HG03558 (cell line): ENCODE data around the gene OPRM1.
"Not testable (repeated sequence)": the region's sequence is repeated elsewhere in the genome, so short reads cannot be mapped to it uniquely, and the experiment has no call there.

Experiments
- ATAC-seq: cut with Tn5 transposase; IDR thresholded peaks from one replicate; pipeline ENCODE4 v1.9.1; 2021; ENCODE audit warnings: moderate number of reproducible peaks; ENCODE audit not compliant: unreplicated experiment; ENCODE audit errors: extremely low read depth

The OPRM1 gene

DNA sequence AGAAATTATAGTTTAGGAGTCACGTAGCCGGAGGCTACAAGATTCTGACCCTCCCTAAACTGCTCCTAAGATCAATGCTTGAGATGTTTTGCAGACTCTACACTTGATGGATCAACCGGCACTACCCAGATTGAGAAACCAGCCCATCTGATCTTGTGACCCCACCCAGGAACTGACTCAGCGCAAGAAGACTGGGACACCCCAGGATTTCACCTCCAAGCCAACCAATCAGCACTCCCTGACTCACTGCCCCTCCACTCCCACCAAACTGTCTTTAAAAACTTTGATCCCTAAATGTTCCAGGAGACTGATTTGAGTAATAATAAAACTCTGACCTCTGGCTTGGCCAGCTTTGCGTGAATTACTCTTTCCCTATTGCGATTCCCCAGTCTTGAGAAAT lies 99.8 kb downstream of the OPRM1 start:
- ATAC-seq = no peak

DNA sequence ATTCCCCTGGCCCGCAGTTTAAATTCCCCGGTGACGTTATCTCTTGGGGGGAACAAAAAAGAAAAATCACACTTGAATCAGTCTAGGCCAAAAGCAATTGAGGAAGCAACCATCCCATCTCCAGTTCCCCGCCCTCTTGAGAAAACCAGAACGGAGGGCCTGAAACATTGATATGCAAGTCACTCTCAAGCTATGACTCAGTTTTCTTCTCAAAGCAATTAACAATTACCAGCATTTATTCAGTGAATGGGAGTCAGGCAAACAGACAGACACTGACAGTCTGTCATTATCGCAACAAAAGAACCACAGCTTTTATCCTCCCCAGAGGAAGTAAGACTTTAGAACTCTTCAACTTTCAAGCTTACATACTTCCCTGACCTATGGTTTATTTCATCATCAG lies 100.9 kb downstream of the OPRM1 start:
- no peak for ATAC-seq

DNA sequence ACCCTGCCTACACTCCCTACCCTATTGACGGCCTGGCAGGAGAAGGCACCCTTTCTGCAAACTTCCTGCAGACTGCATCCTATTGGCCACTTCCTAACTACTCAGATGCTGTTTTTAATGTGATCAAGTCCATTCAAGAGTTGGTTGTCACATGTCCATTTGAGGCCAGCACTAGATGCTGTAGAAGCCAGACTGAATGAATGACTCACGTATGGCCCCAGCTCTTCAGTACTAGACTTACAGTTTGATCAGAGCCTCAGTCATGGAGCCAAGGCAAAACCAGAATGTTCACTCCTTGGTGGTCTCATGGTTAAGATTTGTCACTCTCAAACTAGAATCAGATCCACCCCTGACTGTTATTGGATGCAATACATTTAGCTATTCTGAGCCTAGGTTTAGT lies 101.7 kb downstream of the OPRM1 start:
- ATAC-seq = no peak

DNA sequence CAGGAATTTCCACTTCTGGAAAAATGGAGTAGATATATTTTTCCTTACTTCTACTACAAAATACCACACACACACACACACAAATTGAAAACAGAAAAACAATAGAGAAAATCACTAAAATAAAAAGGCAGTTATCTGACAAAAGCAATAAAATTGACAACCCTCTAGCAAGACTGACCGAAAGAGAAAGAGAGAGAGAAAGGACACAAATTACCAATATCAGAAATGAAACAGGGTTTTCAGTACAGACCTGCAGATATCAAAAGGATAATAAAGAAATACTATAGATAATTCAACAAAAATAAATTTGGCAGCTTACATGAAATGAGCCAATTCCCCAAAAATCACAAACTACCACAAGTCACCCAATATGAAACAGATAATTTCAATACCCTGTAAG lies 104.7 kb downstream of the OPRM1 start:
- no peak for ATAC-seq

DNA sequence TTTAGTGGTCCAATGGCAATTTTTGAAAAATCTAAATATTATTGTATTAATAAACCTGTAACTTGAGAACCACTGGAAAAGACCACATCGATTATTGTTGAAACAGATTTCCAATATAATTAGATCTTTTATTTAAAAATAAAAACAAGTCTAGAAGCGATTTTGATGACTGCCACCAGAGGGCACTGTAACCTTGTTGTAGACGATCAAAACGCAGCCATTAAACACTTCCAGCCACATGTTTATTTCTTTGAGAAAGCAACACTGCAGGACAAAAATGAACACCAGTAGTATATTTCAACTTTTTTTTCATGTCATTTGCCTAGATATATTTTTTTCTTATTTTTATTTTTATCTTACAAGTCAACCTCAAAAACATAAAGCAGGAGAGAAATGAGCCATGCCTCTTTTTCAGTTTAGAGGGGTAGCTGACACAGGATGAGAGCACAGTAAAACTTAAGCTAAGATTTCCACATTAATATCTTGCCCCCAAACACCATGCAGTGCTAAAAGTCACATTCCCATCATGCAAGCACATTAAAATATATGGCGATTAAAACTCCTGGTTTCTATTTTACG lies 115.4 kb downstream of the OPRM1 start:
- no peak for ATAC-seq

DNA sequence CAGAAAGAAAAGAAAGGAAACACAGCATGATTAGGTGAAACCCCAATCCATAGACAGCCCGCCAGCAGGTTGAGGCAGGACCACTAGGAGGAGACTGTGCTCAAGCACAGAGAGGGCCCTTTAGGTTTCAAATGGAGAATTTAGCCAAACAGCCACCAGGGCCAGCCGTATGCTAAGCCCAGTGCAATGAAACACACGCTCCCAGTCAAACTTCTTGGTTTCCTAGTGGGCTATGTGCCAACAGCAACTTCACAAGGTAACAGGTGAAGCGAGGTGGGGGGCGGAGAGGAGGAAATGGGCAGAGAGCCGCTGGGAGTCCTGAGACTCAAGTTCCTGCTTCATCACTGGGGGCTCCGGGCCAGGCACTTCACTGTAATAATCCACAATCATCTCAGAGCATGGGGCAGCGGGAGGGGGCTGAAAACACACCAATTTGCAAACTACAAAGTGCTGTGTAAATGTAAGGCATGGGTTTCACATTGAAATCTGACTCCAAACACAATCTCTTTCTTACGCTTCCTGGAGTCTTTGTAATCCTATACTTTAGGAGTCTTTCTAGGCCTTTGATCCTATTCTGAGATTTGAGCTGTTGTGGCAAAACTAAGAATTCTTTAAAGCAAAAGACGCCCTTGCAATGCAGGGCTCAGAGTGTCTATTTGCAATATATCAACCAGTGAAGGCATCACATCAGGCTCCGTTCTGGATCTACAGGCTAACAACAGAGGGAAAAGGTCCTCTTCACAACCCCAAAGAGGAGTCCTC lies 117.3 kb downstream of the OPRM1 start:
- peak; percentile 62 for ATAC-seq

DNA sequence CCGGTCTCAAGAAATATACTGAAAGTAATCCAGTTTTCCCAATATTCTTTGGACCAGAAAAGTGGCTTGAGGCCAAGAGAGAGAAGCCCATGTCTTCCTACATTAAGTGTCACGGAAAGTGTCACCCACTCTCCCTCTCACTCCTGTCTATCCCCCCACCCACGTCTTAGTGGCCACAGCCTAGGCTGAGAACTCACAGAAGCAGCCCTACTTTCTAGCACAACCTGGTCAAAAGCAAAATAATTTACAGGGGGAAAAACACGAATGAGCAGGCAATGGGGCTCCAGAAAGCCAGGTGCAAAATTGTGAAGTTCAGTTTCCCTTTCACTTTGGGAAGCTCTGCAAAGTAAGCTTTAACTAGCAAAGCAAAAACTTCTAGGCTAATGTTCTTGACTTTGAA lies 118.0 kb downstream of the OPRM1 start:
- no peak for ATAC-seq

DNA sequence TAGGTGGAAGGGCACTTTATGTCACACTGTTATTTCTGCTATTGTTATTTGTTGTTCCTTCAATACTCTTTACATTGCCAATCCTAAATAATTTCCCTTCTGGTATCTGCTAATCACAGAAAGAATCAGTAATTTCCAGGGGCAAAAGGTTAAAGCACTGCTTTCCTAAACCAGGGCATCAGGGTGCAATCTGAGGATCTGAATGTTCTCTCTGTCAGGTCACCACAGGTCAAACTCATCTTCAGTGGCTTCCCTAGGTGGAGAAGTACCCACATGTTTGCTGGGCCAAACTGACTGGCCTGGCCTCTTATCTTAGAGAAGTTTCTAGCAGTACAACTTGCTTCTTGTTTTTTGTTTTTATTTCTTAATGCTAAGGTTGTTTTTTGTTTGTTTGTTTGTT lies 118.7 kb downstream of the OPRM1 start:
- no peak for ATAC-seq

DNA sequence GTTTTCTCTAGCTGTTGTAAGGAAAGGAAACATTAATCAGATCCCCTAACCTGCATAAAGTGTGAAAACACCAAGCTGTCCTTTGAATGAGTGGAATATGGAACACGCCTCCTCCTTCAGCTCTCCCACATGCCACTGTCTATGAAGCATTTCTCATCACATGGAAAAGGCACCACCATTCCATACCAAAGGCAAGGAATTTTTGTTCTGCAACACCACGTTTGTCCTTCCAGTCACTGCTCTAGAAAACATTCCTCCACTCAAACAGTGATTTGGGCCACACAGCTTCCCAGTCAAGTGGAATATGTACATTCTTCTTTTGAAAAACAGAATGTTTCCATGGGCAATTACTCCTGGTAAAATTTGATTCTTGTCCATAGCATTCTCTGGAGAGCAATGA lies 120.1 kb downstream of the OPRM1 start:
- no peak for ATAC-seq

DNA sequence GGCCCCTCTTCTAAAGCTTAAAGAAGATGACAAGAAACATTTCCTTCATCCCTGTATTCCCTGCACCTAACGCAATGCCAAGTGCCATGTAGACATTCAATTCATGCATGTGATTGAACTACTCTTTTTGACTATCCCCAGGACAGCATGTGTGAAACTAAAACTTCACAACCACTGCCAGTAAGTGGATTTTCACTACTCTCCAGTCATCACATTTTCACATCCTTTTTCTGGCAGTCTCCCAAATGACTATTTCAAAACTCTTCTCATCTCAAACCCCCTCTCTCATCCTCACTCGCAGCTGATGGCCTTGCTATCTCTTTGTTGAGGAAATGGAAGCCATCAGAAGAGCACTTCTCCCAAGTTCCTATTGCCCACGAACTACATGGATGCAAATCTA lies 122.6 kb downstream of the OPRM1 start:
- ATAC-seq = peak; percentile 80

DNA sequence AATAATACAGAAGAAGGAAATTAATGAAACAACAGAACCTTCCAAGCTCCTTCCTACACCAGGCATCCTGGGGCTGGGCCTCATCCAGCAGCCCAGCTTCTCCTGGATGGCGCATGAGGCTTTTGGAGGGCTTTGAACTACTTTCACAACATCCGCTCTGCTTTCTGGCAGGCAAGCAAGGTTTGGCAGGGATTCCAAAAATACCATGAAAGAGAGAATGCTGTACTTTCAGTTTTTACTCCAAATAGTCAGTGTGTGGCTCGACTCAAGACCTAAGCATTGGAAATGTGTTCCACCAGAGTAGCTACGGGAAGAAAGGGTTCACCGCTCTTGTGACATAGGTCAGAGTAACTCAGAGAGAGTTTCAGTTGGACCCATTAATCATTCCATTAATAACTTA lies 125.4 kb downstream of the OPRM1 start:
- ATAC-seq = no peak

DNA sequence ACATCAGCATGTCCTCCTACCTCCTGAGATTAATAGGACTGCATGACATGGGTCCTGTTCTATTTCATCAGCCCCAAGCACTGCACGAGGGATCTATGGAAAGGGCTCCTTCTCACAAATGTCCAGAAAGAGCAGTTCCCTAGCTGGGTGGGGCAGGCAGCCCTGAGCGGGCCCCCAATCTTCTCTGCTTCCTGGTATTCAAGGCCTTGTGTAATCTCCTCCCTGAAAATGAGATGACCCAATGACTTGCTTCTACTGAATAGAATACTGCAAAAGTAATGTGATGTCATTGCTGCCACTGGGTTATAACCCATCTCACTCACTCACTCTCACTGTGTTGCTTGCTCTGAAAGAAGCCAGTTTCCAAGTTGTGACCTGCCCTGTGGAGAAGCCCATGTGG lies 126.4 kb downstream of the OPRM1 start:
- no peak for ATAC-seq

DNA sequence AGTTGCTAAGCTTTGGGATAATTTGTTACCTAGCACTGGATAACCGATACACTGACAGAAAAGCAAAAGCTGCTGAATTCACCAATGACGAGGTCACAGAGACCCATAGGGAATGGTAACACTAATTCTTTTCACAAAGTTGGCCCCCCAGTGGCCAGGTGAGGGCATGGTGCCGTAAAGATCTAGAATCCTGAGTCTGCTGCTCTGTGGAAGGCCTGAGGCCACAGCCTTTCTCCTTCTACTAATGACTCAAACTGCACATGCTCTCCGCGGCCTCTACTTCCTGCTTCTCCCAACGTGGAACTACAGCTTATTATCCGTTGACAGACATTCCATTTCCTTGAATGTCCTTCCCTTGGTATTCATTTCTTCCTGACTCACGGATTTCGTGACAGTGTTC lies 127.1 kb downstream of the OPRM1 start:
- ATAC-seq = no peak

DNA sequence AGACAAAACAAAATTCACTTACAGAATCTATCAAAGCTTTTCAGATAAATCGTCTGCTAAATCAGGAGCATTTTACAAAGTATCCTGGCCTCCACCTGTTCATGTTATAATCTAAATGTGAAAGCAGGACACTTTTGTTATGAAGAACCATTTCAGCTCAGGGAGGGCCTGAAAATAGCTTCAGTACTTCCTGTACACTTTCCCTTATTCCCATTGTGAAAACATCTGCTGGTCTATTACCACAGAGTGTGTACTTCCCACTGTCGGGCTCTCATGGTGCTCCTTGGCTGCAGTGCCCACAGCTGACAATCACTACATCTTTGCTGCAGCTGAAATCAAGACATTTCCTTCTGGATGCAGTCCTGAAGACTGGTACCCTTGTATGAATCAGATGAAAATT lies 128.1 kb downstream of the OPRM1 start:
- no peak for ATAC-seq

DNA sequence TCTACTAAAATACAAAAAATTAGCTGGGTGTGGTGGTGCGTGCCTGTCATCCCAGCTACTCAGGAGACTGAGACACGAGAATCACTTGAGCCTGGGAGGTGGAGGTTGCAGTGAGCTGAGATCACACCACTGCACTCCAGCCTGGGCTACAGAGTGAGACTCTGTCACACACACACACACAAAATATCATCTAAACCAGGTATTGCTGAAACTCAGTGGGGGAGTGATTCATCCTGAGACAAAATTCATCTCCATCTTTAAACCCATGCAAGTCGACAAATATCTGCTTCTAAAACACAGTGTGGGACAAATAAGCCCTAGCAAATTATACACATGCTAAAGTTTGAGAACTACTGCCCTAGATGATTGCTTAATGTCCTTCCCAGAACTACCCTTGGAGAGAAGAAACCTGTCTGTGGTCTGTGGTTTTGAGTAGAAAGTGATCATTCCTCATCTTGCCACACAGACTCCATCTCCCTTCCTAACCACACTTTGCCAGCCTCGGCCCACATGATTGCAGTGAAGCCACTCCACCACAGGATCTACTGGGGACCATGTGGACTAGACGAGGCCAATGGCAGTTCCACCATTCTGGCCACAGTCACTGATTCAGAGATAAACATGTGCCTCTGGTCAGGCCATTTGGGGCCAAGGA lies 130.3 kb downstream of the OPRM1 start:
- ATAC-seq = no peak

DNA sequence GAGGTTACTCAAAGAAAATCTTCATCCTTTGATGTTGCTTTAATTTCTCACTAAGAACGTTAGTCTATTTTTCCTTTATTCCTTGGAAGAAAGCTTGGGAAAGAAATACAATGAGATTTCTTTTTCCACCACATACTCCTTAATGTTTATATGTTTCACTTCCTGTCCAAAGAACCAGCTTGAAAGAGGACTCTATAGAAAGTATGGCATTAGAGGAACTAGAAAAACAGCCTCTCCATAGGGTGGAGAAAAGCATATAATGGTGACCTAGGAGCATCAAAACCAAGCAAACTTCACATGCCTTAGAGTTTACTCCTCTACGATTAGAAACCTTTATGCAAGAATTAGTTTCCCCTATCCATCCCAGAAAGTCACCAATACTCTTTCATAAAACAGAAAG lies 131.1 kb downstream of the OPRM1 start:
- no peak for ATAC-seq

DNA sequence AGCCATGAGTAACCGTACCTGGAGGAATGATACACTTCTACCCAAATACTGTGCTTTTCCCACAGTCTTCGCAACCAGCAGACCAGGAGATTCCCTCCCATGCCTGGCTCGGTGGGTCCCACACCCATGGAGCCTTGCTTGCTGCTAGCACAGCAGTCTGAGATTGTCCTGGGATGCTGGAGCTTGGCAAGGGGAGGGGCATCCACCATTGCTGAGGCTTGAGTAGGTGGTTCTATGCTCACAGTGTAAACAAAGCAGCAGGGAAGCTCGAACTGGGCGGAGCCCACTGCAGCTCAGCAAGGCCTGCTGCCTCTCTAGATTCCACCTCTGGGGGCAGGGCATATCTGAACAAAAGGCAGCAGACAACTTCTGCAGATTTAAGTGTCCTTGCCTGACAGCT lies 133.4 kb downstream of the OPRM1 start:
- not testable (repeated sequence) for ATAC-seq

DNA sequence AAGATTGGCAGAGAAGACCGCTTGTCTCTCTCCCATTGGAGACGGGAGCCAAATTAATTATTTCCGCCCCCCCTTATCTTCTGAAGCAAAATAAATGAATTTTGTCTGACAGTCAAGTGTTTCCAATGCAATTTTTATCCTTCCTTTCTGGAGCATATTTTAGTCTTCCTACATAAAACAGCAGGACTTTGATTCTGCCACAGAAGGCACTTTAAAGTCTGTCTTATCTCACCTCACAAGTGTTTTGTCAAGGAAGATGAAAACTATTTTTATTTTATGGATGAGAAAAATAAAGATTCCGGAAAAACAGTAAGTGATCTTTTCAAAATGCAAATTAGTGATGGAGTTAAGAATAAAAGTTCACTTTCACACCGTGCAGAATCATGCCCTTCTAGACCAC lies 140.4 kb downstream of the OPRM1 start:
- ATAC-seq = no peak

DNA sequence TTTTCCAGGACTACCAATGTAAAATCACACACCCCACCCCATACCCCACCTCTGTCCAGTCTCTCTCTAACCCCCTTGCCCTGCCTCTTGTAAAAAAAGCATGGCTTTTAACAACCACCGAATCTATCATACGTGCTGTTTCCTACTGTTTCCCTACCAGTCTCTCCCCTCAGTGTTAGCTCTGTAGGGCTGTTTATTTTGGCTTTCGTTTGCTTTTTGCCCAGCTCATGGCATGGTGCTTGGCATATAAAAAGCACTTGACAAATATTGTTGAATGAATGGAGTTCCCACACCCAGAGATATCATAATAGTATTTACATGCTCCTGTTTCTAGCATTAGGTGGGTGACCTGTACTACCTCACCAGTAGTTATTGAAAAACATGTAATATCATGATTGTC lies 148.2 kb downstream of the OPRM1 start:
- no peak for ATAC-seq

DNA sequence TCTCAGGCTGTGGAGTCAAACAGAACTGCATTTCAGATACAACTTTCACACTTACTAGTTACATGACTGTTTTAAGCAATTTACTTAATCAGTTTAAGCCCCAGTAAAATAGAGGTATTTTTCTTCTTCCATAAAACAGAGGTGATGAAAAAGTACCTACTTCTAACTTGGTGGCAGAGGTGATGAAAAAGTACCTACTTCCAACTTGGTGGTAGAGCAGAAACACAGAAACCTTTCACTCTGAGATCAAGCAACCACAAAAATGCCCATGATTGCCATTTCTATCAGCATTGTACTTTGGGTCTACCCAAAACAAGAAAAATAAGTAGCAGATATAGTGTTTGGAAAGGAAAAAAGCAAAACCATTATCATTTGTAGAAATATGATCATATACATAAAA lies 148.7 kb downstream of the OPRM1 start:
- no peak for ATAC-seq

DNA sequence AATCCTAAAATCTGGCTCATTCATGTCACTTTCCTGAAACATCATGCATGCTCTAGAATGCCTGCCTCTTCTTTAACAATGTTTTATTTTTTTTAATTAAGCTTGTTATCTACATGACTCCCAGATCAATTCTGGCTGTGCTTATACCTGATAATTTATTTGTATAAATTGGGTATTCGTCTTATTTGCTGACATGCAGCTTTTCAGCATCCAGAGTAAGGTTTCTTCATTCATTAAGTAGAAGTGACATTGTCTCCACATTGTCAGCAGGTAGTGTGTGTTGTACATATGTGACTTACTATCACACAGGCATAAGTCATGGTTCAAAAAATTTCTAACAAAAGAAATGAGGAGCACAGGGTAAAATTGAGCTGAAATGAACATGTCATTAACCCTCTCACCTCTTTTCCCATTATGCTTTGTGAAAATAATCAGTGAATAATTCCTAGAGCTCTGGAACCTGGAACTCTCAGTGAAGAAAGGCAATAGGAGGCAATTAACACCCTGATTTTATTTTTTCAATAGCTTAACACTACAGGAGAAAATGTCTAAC lies 157.4 kb downstream of the OPRM1 start:
- ATAC-seq = no peak
